Measurements from ENCODE around the gene EPB41L5. TPM values are rescaled to one million over a fixed set of nuclear protein-coding genes. Genes with fewer than 3 reads are reported as not detected.

EPB41L5 gene
- total RNA-seq, 1 experiment from 2014 or later: 19.0 TPM

DNA sequence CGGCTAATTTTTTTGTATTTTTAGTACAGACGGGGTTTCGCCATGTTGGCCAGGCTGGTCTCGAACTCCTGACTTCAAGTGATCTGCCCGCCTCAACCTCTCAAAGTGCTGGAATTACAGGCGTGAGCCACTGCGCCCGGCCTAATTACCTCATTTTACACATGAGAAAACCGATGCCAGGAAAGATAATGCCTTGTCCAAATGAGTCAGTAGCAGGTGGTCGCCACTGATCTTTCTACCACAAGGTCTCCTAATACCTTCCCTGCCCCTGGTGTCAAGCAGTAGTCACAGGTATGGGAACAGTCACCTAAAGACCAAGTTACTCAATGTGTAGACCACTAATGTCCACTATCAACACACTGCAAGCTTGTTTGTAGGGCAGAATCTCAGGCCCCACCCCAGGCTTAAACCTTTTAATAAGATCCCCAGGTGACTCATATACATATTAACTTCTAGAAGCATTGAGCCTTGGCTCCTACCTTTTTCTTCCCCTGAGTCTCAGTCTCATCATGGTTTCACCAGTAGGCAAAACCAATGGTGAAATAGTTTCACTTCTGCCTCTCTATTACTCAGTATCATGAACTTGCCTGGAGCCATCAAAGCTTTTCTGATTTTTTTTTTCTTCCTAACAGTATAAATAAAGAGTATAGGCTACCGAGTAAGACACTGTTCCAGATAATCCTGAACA, 6.9 kb upstream of the EPB41L5 start:
- Mint-ChIP-seq H3K36me3 (ENCODE audit: insufficient read depth, unreplicated experiment) (peaks cover 7% of the 10 kb centered on the region), H3K4me3 (ENCODE audit: unreplicated experiment) (no peak overlapping the region), H3K9me3 (ENCODE audit: unreplicated experiment) (no peaks in the 10 kb centered on the region), H3K27ac (ENCODE audit: low read depth, unreplicated experiment) (no peak overlapping the region), H3K27me3 (ENCODE audit: insufficient read depth, unreplicated experiment) (no peaks in the 10 kb centered on the region), H3K4me1 (ENCODE audit: insufficient read depth, unreplicated experiment) (no peaks in the 10 kb centered on the region)
- CTCF ChIA-PET: interaction anchor here (1.2 kb wide), 1 partner anchor 104 kb away, joined by 7 read pairs; no protein-coding TSS in a partner anchor
- peak; percentile 8 for DNase-seq (ENCODE audit: unreplicated experiment)
- intact Hi-C loops (cut with micrococcal nuclease): no loop called here
- no TSS peak for BruUV-seq (replicated peaks)
- TF ChIP-seq, protein P1, sequence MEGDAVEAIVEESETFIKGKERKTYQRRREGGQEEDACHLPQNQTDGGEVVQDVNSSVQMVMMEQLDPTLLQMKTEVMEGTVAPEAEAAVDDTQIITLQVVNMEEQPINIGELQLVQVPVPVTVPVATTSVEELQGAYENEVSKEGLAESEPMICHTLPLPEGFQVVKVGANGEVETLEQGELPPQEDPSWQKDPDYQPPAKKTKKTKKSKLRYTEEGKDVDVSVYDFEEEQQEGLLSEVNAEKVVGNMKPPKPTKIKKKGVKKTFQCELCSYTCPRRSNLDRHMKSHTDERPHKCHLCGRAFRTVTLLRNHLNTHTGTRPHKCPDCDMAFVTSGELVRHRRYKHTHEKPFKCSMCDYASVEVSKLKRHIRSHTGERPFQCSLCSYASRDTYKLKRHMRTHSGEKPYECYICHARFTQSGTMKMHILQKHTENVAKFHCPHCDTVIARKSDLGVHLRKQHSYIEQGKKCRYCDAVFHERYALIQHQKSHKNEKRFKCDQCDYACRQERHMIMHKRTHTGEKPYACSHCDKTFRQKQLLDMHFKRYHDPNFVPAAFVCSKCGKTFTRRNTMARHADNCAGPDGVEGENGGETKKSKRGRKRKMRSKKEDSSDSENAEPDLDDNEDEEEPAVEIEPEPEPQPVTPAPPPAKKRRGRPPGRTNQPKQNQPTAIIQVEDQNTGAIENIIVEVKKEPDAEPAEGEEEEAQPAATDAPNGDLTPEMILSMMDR (IDR thresholded peaks at IDR 0.05; ENCODE audit: unreplicated experiment): no peak
- POLR2A ChIA-PET: interaction anchor here (0.6 kb wide), 1 partner anchor 31 kb away, joined by 3 read pairs; no protein-coding TSS in a partner anchor

- no peak for DNase-seq (ENCODE audit: unreplicated experiment)
- no peaks in the 10 kb centered on the region for H3K9me3 Mint-ChIP-seq (ENCODE audit: unreplicated experiment)
- H3K36me3 Mint-ChIP-seq (ENCODE audit: insufficient read depth, unreplicated experiment): peaks cover 7% of the 10 kb centered on the region
- ChIA-PET CTCF (no interaction called here), POLR2A (no interaction called here)
- no peaks in the 10 kb centered on the region for H3K27me3 Mint-ChIP-seq (ENCODE audit: insufficient read depth, unreplicated experiment)
- no peak overlapping the region for H3K4me3 Mint-ChIP-seq (ENCODE audit: unreplicated experiment)
- peaks cover 7% of the 10 kb centered on the region for H3K4me1 Mint-ChIP-seq (ENCODE audit: insufficient read depth, unreplicated experiment)
- no TSS peak for BruUV-seq (replicated peaks)
- no peak overlapping the region for H3K27ac Mint-ChIP-seq (ENCODE audit: low read depth, unreplicated experiment)
- intact Hi-C loops (cut with micrococcal nuclease): no loop called here
- TF ChIP-seq, protein P1 (IDR thresholded peaks at IDR 0.05; ENCODE audit: unreplicated experiment): no peak
These were observed 5.0 kb upstream of the EPB41L5 start for GRCh38 chr2:120007851-120008250.

- H3K27me3 Mint-ChIP-seq (ENCODE audit: insufficient read depth, unreplicated experiment): no peaks in the 10 kb centered on the region
- H3K4me1 Mint-ChIP-seq (ENCODE audit: insufficient read depth, unreplicated experiment): peaks cover 25% of the 10 kb centered on the region
- TF ChIP-seq, protein P1 (IDR thresholded peaks at IDR 0.05; ENCODE audit: unreplicated experiment): no peak
- peak overlapping the region; percentile 54 for H3K27ac Mint-ChIP-seq (ENCODE audit: low read depth, unreplicated experiment)
- H3K4me3 Mint-ChIP-seq (ENCODE audit: unreplicated experiment): peak overlapping the region; percentile 66
- DNase-seq (ENCODE audit: unreplicated experiment): no peak
- CTCF ChIA-PET: interaction anchor here (1.1 kb wide), 1 partner anchor 17 kb away, joined by 4 read pairs; no protein-coding TSS in a partner anchor
- intact Hi-C loops (cut with micrococcal nuclease): loop anchor here (2.0 to 5.0 kb wide), 2 partner anchors 95 to 252 kb away; no protein-coding TSS in a partner anchor
- POLR2A ChIA-PET: interaction anchor here (0.5 to 2.4 kb wide), 18 partner anchors 9 to 528 kb away, joined by 3 to 14 read pairs (median 4); no protein-coding TSS in a partner anchor
- peaks cover 7% of the 10 kb centered on the region for H3K36me3 Mint-ChIP-seq (ENCODE audit: insufficient read depth, unreplicated experiment)
- no TSS peak for BruUV-seq (replicated peaks)
- no peaks in the 10 kb centered on the region for H3K9me3 Mint-ChIP-seq (ENCODE audit: unreplicated experiment)
These were observed 514 bp upstream of the EPB41L5 start for GRCh38 chr2:120012363-120012762.

DNA sequence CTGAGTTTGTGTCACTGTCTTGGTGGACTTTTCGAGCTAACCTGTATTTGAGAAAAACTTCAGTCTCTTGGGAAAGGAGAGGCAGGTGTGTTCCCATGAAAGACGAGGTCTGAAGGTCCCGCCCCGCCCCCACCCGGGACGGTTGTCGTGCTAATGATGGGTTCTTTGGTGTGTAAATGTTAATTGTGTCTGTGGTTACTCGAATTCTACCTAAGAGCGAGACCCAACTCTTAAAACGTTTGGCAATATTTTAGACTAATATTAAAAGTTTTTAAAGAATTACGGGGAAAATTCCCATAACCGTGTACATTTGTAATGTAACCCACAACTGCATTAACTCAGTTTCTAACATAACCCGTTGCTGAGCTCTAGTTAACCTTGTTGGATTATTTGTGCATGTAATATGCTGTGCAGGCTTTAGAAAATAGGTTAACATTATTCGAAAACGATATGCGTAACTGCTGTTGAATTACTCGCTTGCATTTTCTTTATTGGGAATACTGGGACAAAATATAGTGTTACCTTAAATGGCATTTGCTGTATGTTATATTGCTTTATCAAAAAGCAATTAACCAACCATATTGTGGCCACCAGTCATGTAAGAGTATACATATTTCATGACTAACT, 833 bp downstream of the EPB41L5 start:
- CTCF ChIA-PET: interaction anchor here (0.6 kb wide), 1 partner anchor 12 kb away, joined by 3 read pairs; no protein-coding TSS in a partner anchor
- TF ChIP-seq, protein P1 (IDR thresholded peaks at IDR 0.05; ENCODE audit: unreplicated experiment): no peak
- H3K27ac Mint-ChIP-seq (ENCODE audit: low read depth, unreplicated experiment): peak overlapping the region; percentile 54
- no peaks in the 10 kb centered on the region for H3K36me3 Mint-ChIP-seq (ENCODE audit: insufficient read depth, unreplicated experiment)
- H3K9me3 Mint-ChIP-seq (ENCODE audit: unreplicated experiment): no peaks in the 10 kb centered on the region
- BruUV-seq (replicated peaks): TSS peak; percentile 71
- POLR2A ChIA-PET: interaction anchor here (1.0 to 2.4 kb wide), 7 partner anchors 10 to 527 kb away, joined by 3 to 11 read pairs (median 5); no protein-coding TSS in a partner anchor
- no peaks in the 10 kb centered on the region for H3K27me3 Mint-ChIP-seq (ENCODE audit: insufficient read depth, unreplicated experiment)
- intact Hi-C loops (cut with micrococcal nuclease): loop anchor here (1.0 to 5.0 kb wide), 3 partner anchors 94 to 311 kb away; no protein-coding TSS in a partner anchor
- H3K4me3 Mint-ChIP-seq (ENCODE audit: unreplicated experiment): peak overlapping the region; percentile 66
- DNase-seq (ENCODE audit: unreplicated experiment): peak; percentile 62
- H3K4me1 Mint-ChIP-seq (ENCODE audit: insufficient read depth, unreplicated experiment): peaks cover 26% of the 10 kb centered on the region

All from MCF 10A (cell line).